IMR-90 (cell line): ENCODE measurements around the gene TPPP. TPM values are rescaled to one million over a fixed set of nuclear protein-coding genes. Genes with fewer than 3 reads are reported as not detected.

Experiments used
- ATAC-seq: fragments of 200-7000 bp; cut with Tn5 transposase; 2 replicates; pipeline ENCODE4 v1.9.1; 2020; ENCODE audit warnings: low read depth, mild to moderate bottlenecking, moderate library complexity
- BruUV-seq: library from RNA; stranded (reverse); fragments of 400-500 nt; replicated peaks from 2 replicates; lab custom pipeline; 2021; lab: Mats Ljungman, UMichigan
- CTCF ChIA-PET: fragments of 300-600 bp; formaldehyde crosslinking; extraction: SDS; loops from one replicate; lab custom pipeline; 2021; ENCODE audit warnings: antibody characterized with exemption; lab: Yijun Ruan, JAX
- POLR2A ChIA-PET: fragments of 300-600 bp; sonication (Branson Sonifier 250); formaldehyde crosslinking; loops from one replicate; lab custom pipeline; 2022; ENCODE audit warnings: antibody characterized with exemption; ENCODE audit not compliant: unreplicated experiment; lab: Charles Lee
- DNase-seq: peaks from one replicate; pipeline ENCODE4 v3.0.0; 2013
- H2AFZ ChIP-seq: replicated peaks from 2 replicates; pipeline ENCODE3; 2013; ENCODE audit warnings: low read length, mild to moderate bottlenecking; ENCODE audit not compliant: poor library complexity
- H2AK5ac ChIP-seq: 2 replicates; pipeline ENCODE4 v1.6.1; 2013; ENCODE audit warnings: low read depth, low read length, inconsistent platforms
- H2AK9ac ChIP-seq: replicated peaks from 2 replicates; pipeline ENCODE3; 2013; ENCODE audit warnings: mild to moderate bottlenecking, low read depth, low read length, moderate library complexity; ENCODE audit not compliant: poor library complexity
- H2BK120ac ChIP-seq: 2 replicates; pipeline ENCODE4 v1.6.1; 2013; ENCODE audit warnings: low read depth, low read length, inconsistent platforms
- H2BK15ac ChIP-seq: 3 replicates; pipeline ENCODE4 v1.6.1; 2013; ENCODE audit warnings: low read depth, low read length, inconsistent platforms
- H2BK20ac ChIP-seq: 2 replicates; pipeline ENCODE4 v1.6.1; 2013; ENCODE audit warnings: low read depth, mild to moderate bottlenecking, inconsistent platforms, low read length, moderate library complexity
- H2BK5ac ChIP-seq: 2 replicates; pipeline ENCODE4 v1.6.1; 2013; ENCODE audit warnings: mild to moderate bottlenecking, low read depth, low read length, inconsistent platforms; ENCODE audit not compliant: poor library complexity, severe bottlenecking
- H3K14ac ChIP-seq: replicated peaks from 2 replicates; pipeline ENCODE4 v1.6.1; 2013; ENCODE audit warnings: low read depth, low read length, inconsistent platforms
- H3K18ac ChIP-seq: 2 replicates; pipeline ENCODE4 v1.6.1; 2013; ENCODE audit warnings: low read depth, low read length, control low read depth
- H3K23ac ChIP-seq: 2 replicates; pipeline ENCODE4 v1.6.1; 2013; ENCODE audit warnings: low read depth, low read length, inconsistent platforms
- H3K27ac ChIP-seq: 2 replicates; pipeline ENCODE4 v1.5.1; 2013; ENCODE audit warnings: mild to moderate bottlenecking, control low read depth, low read length; ENCODE audit not compliant: insufficient read depth
- H3K27me3 ChIP-seq: 2 replicates; pipeline ENCODE4 v1.6.1; 2013; ENCODE audit warnings: low read length; ENCODE audit not compliant: control insufficient read depth, insufficient read depth
- H3K36me3 ChIP-seq: 2 replicates; pipeline ENCODE4 v1.6.1; 2013; ENCODE audit warnings: low read length, mixed read lengths; ENCODE audit not compliant: control insufficient read depth, insufficient read depth
- H3K4ac ChIP-seq: 2 replicates; pipeline ENCODE4 v1.6.1; 2013; ENCODE audit warnings: low read depth, low read length, inconsistent platforms
- H3K4me1 ChIP-seq: 2 replicates; pipeline ENCODE4 v1.6.1; 2013; ENCODE audit warnings: low read length, mixed read lengths; ENCODE audit not compliant: control insufficient read depth, insufficient read depth
- H3K4me2 ChIP-seq: 2 replicates; pipeline ENCODE4 v1.6.1; 2013; ENCODE audit warnings: low read depth, mild to moderate bottlenecking, control low read depth, low read length, moderate library complexity
- H3K4me3 ChIP-seq: 2 replicates; pipeline ENCODE4 v1.5.1; 2013; ENCODE audit warnings: low read depth, mild to moderate bottlenecking, control low read depth, low read length, moderate library complexity; ENCODE audit not compliant: insufficient read depth
- H3K56ac ChIP-seq: 2 replicates; pipeline ENCODE4 v1.6.1; 2013; ENCODE audit warnings: low read length, inconsistent platforms; ENCODE audit not compliant: insufficient read depth; ENCODE audit errors: extremely low read depth
- H3K79me1 ChIP-seq, 2 experiments: 2 replicates each; pipeline ENCODE4 v1.6.1; 2013; ENCODE audit warnings: low read length in 2 of 2, inconsistent platforms in 1 of 2, low read depth in 1 of 2
- H3K9ac ChIP-seq: 2 replicates; pipeline ENCODE4 v1.6.1; 2013; ENCODE audit warnings: low read depth, low read length, control low read depth
- H3K9me1 ChIP-seq: 2 replicates; pipeline ENCODE4 v1.6.1; 2013; ENCODE audit warnings: low read length, inconsistent platforms; ENCODE audit not compliant: insufficient read depth
- H3K9me3 ChIP-seq: 2 replicates; pipeline ENCODE4 v1.6.1; 2013; ENCODE audit warnings: low read length; ENCODE audit not compliant: control insufficient read depth, insufficient read depth
- H4K20me1 ChIP-seq: 2 replicates; pipeline ENCODE4 v1.6.1; 2013; ENCODE audit warnings: low read length, inconsistent platforms; ENCODE audit not compliant: insufficient read depth
- H4K5ac ChIP-seq: 2 replicates; pipeline ENCODE4 v1.6.1; 2013; ENCODE audit warnings: mild to moderate bottlenecking, low read depth, low read length, control low read depth
- H4K8ac ChIP-seq, 2 experiments: 2 replicates each; pipeline ENCODE4 v1.6.1; 2013; ENCODE audit warnings: low read depth in 2 of 2, low read length in 2 of 2, control low read depth in 1 of 2, inconsistent platforms in 1 of 2
- H4K91ac ChIP-seq: 2 replicates; pipeline ENCODE4 v1.6.1; 2013; ENCODE audit warnings: low read depth, low read length, inconsistent platforms; ENCODE audit not compliant: insufficient read depth
- BHLHE40 ChIP-seq: fragments of 150-350 bp; IDR thresholded peaks from 2 replicates; pipeline ENCODE4 v1.6.1; 2016; ENCODE audit warnings: mild to moderate bottlenecking, low read depth, low read length
- ELK1 ChIP-seq: fragments of 150-350 bp; IDR thresholded peaks from 2 replicates; pipeline ENCODE4 v1.6.1; 2016; ENCODE audit warnings: low read depth, mild to moderate bottlenecking, low read length, moderate library complexity, borderline replicate concordance
- FOS ChIP-seq: fragments of 150-350 bp; IDR thresholded peaks from 2 replicates; pipeline ENCODE4 v1.6.1; 2016; ENCODE audit warnings: low read depth, low read length
- MAFK ChIP-seq: IDR thresholded peaks from 2 replicates; pipeline ENCODE4 v1.6.1; 2012; ENCODE audit warnings: low read depth, low read length, improper control_type of control experiment
- MAZ ChIP-seq: IDR thresholded peaks from 2 replicates; pipeline ENCODE4 v1.6.1; 2012; ENCODE audit warnings: low read depth, mild to moderate bottlenecking, low read length, improper control_type of control experiment, moderate library complexity, borderline replicate concordance
- MXI1 ChIP-seq: IDR thresholded peaks from 2 replicates; pipeline ENCODE4 v1.6.1; 2012; ENCODE audit warnings: low read depth, mild to moderate bottlenecking, low read length, moderate library complexity, borderline replicate concordance
- POLR2A ChIP-seq: IDR thresholded peaks from 2 replicates; pipeline ENCODE4 v1.6.1; 2012; ENCODE audit warnings: mild to moderate bottlenecking, low read depth, low read length
- RCOR1 ChIP-seq: IDR thresholded peaks from 2 replicates; pipeline ENCODE4 v1.6.1; 2012; ENCODE audit warnings: mild to moderate bottlenecking, low read length, improper control_type of control experiment; ENCODE audit not compliant: insufficient replicate concordance
- USF2 ChIP-seq: fragments of 150-350 bp; IDR thresholded peaks from 2 replicates; pipeline ENCODE4 v1.6.1; 2017; ENCODE audit warnings: mild to moderate bottlenecking, antibody characterized with exemption, low read length, low read depth
- WGBS, 2 experiments: methylation state at CpG; one replicate each; pipeline versions ENCODE4 v1.1.5 to v1.1.7; 2013; ENCODE audit warnings: missing lambda C conversion rate in 2 of 2; ENCODE audit not compliant: insufficient read length in 1 of 2; ENCODE audit errors: extremely low coverage in 2 of 2; 5-methylcytosine and 5-hydroxymethylcytosine counted together
- dilution Hi-C: fragments of 300-500 bp; cut with HindIII; formaldehyde crosslinking; loops from one replicate; pipeline ENCODE4 v1.14.3; 2018; ENCODE audit warnings: low sequenced_read_pairs; ENCODE audit not compliant: unreplicated experiment
- in situ Hi-C: fragments of 300-500 bp; cut with MboI; formaldehyde crosslinking; loops from 3 replicates; pipeline ENCODE4 v1.14.3; 2019; ENCODE audit warnings: low sequenced_read_pairs, inconsistent platforms, mixed read lengths
- intact Hi-C: fragments of 100-400 bp; cut with micrococcal nuclease; formaldehyde crosslinking; loops from 2 replicates; pipeline ENCODE4 v1.10.0; 2022
- polyA plus RNA-seq, 3 experiments: library from polyadenylated mRNA; depleted of rRNA; stranded (reverse); fragments of >200 nt; gene quantifications; 2 replicates each; pipeline ENCODE4 v1.2.3, GENCODE V29; 2012; ENCODE audit warnings: low replicate concordance in 1 of 3
- total RNA-seq: library from RNA; depleted of rRNA; stranded (reverse); fragments of >200 nt; gene quantifications from 2 replicates; pipeline ENCODE4 v1.2.3, GENCODE V29; 2012

Gene TPPP
- total and polyA plus RNA-seq, 2 of the 4 experiments (the other 2 are of a cell fraction) = under 0.01 to 0.07 TPM

GRCh38 chr5:675871-676698 is 17.1 kb downstream of the TPPP start:
- H3K18ac ChIP-seq = no peak overlapping the region
- no peak overlapping the region for H2AK9ac ChIP-seq
- no peak overlapping the region for H3K4ac ChIP-seq
- no peaks in the 10 kb centered on the region for H3K79me1 ChIP-seq
- H4K20me1 ChIP-seq = no peaks in the 10 kb centered on the region
- no peak overlapping the region for H2BK5ac ChIP-seq
- no peaks in the 10 kb centered on the region for H3K9me3 ChIP-seq
- H2BK15ac ChIP-seq = no peak overlapping the region
- H3K14ac ChIP-seq = no peak overlapping the region
- intact Hi-C loops = no loop called here
- ChIA-PET CTCF (no interaction called here), POLR2A (no interaction called here)
- H3K4me1 ChIP-seq = no peaks in the 10 kb centered on the region; the same call in 1 of the 2 replicates
- H3K36me3 ChIP-seq = no peaks in the 10 kb centered on the region
- no peak overlapping the region for H3K27ac ChIP-seq
- H4K5ac ChIP-seq = no peak overlapping the region
- H3K27me3 ChIP-seq = peaks cover 16% of the 10 kb centered on the region; the same call in 1 of the 2 replicates
- H4K8ac ChIP-seq = no peak overlapping the region
- in situ Hi-C loops = no loop called here
- no peak overlapping the region for H2BK120ac ChIP-seq
- BruUV-seq = no TSS peak
- WGBS, 2 experiments = 82% methylated on average over 18 of the region's 36 CpGs; no CpG with 5 or more reads in 1 of the 2 experiments
- no peak overlapping the region for H3K56ac ChIP-seq
- no peak for ATAC-seq
- no peak for DNase-seq
- no peak overlapping the region for H2BK20ac ChIP-seq
- H2AFZ ChIP-seq = no peak overlapping the region
- TF ChIP-seq RCOR1 = no peak
- no peak for TF ChIP-seq MXI1
- TF ChIP-seq BHLHE40 = no peak
- no peak for TF ChIP-seq POLR2A
- TF ChIP-seq USF2 = no peak
- no peak for TF ChIP-seq MAFK
- TF ChIP-seq MAZ = no peak
- no peak for TF ChIP-seq FOS
- no peak for TF ChIP-seq ELK1
- H3K4me2 ChIP-seq = no peak overlapping the region
- no peak overlapping the region for H4K91ac ChIP-seq
- no peaks in the 10 kb centered on the region for H3K9me1 ChIP-seq
- H2AK5ac ChIP-seq = no peak overlapping the region
- no peak overlapping the region for H3K9ac ChIP-seq
- dilution Hi-C loops = no loop called here
- no peak overlapping the region for H3K4me3 ChIP-seq
- no peak overlapping the region for H3K23ac ChIP-seq
